Retinal pigment epithelial cell (primary cell): Measurements from ENCODE around the gene TMEM63C.
"Not testable (repeated sequence)": the region's sequence is repeated elsewhere in the genome, so short reads cannot be mapped to it uniquely, and the experiment has no call there.

Source experiments
- DNase-seq: peaks from one replicate; pipeline ENCODE4 v3.0.0-alpha.2; 2010; ENCODE audit warnings: low read depth
- H3K4me3 ChIP-seq: 2 replicates; pipeline ENCODE4 v1.5.1; 2011; ENCODE audit warnings: mild to moderate bottlenecking, low read length, control low read depth, moderate library complexity
- CTCF ChIP-seq: conservative IDR thresholded peaks from 2 replicates; pipeline ENCODE4 v1.5.1; 2011; ENCODE audit warnings: low read depth, low read length, control low read depth, inconsistent platforms

TMEM63C gene

GRCh38 chr14:77158882-77159255, 22.7 kb upstream of the TMEM63C start:
- H3K4me3 ChIP-seq, result no peak overlapping the region
- TF ChIP-seq CTCF, result no peak
- no peak for DNase-seq

GRCh38 chr14:77161011-77161410, 20.6 kb upstream of the TMEM63C start:
- DNase-seq, result no peak
- TF ChIP-seq CTCF, result no peak
- H3K4me3 ChIP-seq, result no peak overlapping the region

- no peak for DNase-seq
- no peak for TF ChIP-seq CTCF
- H3K4me3 ChIP-seq, result no peak overlapping the region
Observed at GRCh38 chr14:77170045-77170444, 11.6 kb upstream of the TMEM63C start.

- no peak for TF ChIP-seq CTCF
- H3K4me3 ChIP-seq, result no peak overlapping the region
- no peak for DNase-seq
Observed at GRCh38 chr14:77172916-77173315, 8.7 kb upstream of the TMEM63C start.

GRCh38 chr14:77173911-77174617, 7.5 kb upstream of the TMEM63C start:
- not testable (repeated sequence) for DNase-seq, H3K4me3 ChIP-seq

- no peak for DNase-seq
- no peak overlapping the region for H3K4me3 ChIP-seq
- TF ChIP-seq CTCF, result no peak
Observed at GRCh38 chr14:77175843-77176242, 5.8 kb upstream of the TMEM63C start.

GRCh38 chr14:77177702-77178101, 3.9 kb upstream of the TMEM63C start:
- H3K4me3 ChIP-seq, result no peak overlapping the region
- no peak for TF ChIP-seq CTCF
- no peak for DNase-seq
